ENCODE results near the gene UTP20.
A peak's percentile ranks its signal among the peaks of the same experiment; 100 is the strongest.

The UTP20 gene

DNA sequence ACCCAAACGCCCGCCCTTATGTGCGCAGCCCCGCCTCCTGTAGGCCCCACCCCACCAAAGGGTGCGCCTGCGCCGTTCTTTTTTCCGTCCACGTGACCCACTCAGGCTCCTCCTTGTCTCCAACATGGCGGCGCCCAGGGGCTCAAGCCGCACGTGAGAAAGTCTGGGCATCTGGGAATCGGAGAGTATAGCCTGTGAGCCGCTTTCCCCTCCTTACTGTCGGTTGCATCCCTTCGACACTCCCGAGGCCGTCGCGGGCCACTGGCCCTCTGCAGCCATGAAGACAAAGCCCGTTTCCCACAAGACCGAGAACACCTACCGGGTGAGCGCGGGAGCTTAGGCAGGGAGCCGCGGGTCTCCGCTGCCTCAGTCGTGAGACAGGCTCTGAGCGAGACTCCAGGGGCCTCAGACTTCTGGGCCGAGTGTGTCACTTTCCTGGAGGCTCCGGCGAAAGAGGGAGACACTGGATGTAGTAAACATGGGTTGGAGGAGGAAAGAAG, at the start of gene UTP20:
TSS of gene UTP20 (plus strand) at position 100 of the 500 bp plus-strand sequence. CDS start at position 278, 178 bp downstream.
- peak; percentile 95 for DNase-seq (ENCODE audit: low spot score)

DNA sequence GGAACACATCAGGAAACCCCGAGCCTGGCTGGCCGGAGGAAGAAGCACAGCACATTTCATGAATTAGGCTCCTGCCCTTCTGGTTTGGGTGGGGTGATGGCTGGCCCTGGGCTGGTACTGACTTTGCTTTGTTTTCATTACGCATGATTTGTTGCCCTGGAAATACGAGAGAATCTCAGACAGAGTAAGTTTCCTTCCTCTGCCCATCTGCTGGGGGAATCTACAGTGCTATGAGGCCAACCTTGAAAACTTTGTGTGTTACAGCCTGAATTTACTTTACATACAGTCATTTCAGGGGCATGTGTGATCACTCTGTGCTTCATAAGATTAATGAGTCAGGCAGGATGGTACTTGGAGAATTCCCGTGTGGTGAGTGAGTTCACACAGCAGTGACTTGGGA, 49.4 kb upstream of the UTP20 start:
- no peak for DNase-seq (ENCODE audit: low spot score)

GRCh38 chr12:101231636-101232035, 48.3 kb upstream of the UTP20 start:
- no peak for DNase-seq (ENCODE audit: low spot score)

GRCh38 chr12:101235686-101236085, 44.2 kb upstream of the UTP20 start:
- DNase-seq (ENCODE audit: low spot score): no peak

GRCh38 chr12:101238306-101238705, 41.6 kb upstream of the UTP20 start:
- DNase-seq (ENCODE audit: low spot score): no peak

- no peak for DNase-seq (ENCODE audit: low spot score)
These were observed 41.0 kb upstream of the UTP20 start for GRCh38 chr12:101238800-101239329.

DNA sequence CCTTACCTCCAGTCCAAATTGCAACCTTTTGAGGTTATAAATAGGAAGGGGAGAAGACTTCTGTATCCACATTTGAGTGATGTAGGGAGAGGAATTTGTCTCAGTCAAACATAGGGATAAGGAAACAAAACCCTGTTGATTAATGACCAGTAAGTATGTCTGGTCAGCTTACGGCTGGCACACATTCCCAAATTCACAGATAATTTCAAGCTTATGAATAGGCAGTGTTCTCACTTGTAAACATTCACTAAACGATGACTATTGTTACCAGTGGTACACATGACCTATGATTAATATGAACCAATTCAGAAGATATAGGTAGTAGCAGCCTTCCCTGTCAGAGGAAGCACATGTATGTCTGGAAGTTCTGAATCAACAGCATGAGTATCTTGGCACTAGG, 36.8 kb upstream of the UTP20 start:
- DNase-seq (ENCODE audit: low spot score): no peak

- no peak for DNase-seq (ENCODE audit: low spot score)
These were observed 36.3 kb upstream of the UTP20 start for GRCh38 chr12:101243616-101244015.

DNA sequence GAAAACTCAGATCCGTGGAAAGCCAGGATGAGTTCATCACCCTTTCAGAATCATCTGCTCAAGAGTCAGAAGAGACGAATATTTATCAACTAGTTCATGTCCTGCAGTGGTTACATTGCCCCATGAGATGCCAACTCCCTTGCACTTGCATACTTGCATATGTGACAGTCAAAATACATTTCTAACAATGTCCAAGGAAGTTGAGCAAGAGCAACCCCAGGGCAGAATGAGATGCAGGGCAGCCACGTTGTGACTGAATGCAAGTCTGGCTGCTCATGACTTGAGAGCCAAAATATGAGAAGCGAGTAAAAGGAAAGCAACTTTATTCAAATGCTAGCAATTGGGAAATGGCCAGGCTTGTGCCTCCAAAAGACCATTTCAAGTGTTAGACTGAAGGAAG, 23.6 kb upstream of the UTP20 start:
- no peak for DNase-seq (ENCODE audit: low spot score)

DNA sequence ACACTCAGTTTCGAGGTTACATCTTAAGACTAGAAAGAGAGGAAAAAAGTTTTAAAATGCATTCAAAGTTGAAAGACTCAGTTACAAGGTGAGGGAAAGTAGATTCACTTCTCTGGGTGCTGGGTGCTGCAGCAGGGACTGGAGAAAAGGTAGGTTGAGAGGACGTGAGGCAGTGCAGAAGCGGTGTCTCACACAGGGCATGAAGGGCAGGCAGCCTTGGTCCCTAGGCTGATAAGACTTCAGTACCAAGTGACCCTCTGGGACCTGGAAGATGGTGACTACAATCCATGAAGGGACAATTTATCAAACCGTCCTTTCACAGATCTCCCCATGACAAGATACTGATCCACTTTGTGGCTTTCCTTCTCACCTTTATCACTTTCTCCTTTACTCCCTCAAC, 22.5 kb upstream of the UTP20 start:
- DNase-seq (ENCODE audit: low spot score): no peak

GRCh38 chr12:101267111-101267510, 12.8 kb upstream of the UTP20 start:
- DNase-seq (ENCODE audit: low spot score): no peak

GRCh38 chr12:101276433-101276832, 3.5 kb upstream of the UTP20 start:
- DNase-seq (ENCODE audit: low spot score): no peak

DNA sequence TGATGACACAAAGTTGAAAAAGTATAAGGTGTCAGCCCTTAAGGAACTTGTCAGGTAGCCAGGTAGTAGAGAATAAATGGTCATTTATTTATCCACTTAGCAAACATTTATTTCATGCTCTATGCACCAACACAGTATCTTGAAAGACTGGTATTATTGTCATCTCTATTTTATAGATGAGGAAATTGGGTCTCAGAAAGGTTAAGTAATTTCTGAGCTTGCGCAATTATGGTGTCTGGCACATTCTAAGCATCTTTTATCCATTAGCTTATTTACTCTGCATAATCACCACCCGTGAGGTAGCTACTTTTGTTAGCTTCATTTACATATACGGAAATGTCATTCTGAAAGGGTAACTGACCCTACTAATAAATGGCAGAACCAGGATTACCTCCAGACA, 2.5 kb upstream of the UTP20 start:
- DNase-seq (ENCODE audit: low spot score): no peak

DNA sequence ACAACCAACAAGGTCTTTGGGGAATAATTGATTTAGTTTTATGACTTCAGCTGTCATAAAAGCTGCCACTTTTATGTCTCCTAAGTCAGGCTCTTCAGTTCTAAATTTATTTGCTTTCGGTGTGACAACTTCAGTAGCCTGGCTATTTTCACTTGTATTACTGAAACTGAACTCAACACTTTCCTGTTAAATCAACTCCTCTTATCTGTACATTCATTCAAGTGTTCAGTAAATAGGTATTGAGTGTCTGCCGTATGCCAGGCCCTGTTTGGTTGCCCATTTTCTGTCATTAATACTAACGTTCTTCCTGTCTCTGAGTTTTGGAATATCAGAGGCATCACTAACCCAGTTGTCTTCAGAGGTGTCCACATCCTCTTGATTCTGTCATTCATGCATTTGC, 7.5 kb downstream of the UTP20 start:
- DNase-seq (ENCODE audit: low spot score): no peak

- DNase-seq (ENCODE audit: low spot score): no peak
These were observed 17.8 kb downstream of the UTP20 start for GRCh38 chr12:101297661-101298060.

GRCh38 chr12:101298426-101298825, 18.5 kb downstream of the UTP20 start:
- DNase-seq (ENCODE audit: low spot score): no peak

DNA sequence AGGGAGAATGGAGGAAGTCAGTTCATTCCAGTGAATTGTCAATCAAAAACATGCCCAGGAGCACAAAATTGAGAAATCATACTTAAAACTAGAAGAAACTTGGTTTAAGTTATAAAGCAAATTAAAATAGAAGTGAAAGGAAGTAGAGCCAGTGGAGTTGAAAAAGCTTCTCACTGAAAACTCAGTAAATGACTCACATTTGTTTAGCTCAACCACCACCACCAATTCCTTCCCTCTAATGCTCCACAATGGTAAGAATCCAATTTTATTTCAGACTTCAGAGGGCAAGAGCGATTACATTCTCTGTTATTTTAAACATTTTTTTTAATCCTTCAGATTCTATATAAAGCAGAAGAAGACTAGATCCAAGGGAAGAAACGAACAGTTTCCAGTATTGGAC, 19.4 kb downstream of the UTP20 start:
- no peak for DNase-seq (ENCODE audit: low spot score)

GRCh38 chr12:101299931-101300330, 20.0 kb downstream of the UTP20 start:
- no peak for DNase-seq (ENCODE audit: low spot score)

GRCh38 chr12:101302741-101303140, 22.8 kb downstream of the UTP20 start:
- no peak for DNase-seq (ENCODE audit: low spot score)

DNA sequence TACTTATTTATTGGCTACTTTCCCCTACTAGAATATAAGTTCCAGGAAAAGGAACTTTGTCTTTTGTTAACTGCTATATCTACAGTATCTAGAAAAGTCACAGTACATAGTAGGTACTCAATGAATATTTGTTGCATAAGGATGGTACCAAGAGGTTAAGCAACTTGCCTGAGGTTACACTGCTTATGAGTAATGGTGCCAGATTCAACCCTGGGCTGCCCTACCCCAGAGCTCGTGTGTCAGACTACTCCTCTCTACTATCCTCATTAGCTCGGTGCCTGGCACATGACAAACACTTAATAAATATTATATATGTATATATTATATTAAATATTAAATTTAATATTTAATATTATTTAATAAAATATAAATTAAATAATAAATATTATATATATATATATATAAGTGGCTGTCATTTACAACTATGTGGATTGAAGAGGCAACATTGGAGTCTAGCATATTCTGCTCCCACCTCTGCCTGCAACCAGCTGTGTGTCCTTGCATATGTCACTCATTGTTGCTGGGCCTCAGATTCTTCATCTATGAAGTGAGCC, 25.4 kb downstream of the UTP20 start:
- no peak for DNase-seq (ENCODE audit: low spot score)

GRCh38 chr12:101305794-101306193, 25.9 kb downstream of the UTP20 start:
- DNase-seq (ENCODE audit: low spot score): no peak

- no peak for DNase-seq (ENCODE audit: low spot score)
These were observed 42.6 kb downstream of the UTP20 start for GRCh38 chr12:101322480-101322879.

GRCh38 chr12:101323255-101323654, 43.4 kb downstream of the UTP20 start:
- no peak for DNase-seq (ENCODE audit: low spot score)

DNA sequence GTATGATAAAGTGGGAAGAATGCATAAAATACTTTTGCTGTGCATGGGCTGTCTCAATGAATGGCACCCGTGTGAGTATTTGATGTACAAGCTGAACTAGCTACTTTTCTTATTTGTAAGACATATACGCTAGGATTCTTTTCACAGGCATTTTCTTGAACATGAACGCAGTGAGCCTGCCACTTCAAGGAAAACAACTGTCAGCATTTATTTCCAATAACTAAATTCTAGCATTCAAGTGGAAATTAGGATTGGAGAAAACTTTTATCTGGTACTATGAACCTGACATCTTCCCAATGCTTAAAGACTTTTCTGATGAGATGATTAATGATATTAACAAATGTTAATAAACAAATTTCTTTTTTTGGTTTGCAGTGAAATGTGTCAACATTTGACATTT, 45.7 kb downstream of the UTP20 start:
- DNase-seq (ENCODE audit: low spot score): no peak

All from germinal center (tissue), 1 donor.